ENCODE results near the gene SOX2.

Gene SOX2

DNA sequence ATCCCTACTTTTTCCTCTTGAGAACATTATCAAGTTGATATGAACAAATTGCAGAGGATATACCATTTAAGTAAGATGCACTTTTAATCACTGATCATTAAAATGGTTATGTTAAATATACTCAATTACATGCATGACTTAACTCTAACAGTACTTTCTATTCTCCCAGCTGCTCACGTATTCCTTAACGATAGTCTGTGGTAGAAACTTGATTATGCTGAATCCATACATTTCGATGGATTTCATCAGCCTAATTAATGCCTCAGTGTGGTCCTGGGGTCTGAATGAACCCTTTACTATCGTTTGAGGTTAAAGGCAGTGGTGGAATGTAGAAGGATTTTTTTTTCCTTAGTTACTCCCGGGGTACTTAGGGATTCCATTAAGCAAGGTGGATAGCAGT is 18.6 kb downstream of the SOX2 start:
- H3K4me3 ChIP-seq (ENCODE audit: low read depth, low read length), result no peak overlapping the region
- no peak for DNase-seq (ENCODE audit: low read depth)
- TF ChIP-seq, protein P1, sequence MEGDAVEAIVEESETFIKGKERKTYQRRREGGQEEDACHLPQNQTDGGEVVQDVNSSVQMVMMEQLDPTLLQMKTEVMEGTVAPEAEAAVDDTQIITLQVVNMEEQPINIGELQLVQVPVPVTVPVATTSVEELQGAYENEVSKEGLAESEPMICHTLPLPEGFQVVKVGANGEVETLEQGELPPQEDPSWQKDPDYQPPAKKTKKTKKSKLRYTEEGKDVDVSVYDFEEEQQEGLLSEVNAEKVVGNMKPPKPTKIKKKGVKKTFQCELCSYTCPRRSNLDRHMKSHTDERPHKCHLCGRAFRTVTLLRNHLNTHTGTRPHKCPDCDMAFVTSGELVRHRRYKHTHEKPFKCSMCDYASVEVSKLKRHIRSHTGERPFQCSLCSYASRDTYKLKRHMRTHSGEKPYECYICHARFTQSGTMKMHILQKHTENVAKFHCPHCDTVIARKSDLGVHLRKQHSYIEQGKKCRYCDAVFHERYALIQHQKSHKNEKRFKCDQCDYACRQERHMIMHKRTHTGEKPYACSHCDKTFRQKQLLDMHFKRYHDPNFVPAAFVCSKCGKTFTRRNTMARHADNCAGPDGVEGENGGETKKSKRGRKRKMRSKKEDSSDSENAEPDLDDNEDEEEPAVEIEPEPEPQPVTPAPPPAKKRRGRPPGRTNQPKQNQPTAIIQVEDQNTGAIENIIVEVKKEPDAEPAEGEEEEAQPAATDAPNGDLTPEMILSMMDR (conservative IDR thresholded peaks at IDR 0.05; ENCODE audit: low read depth, low read length), result no peak

DNA sequence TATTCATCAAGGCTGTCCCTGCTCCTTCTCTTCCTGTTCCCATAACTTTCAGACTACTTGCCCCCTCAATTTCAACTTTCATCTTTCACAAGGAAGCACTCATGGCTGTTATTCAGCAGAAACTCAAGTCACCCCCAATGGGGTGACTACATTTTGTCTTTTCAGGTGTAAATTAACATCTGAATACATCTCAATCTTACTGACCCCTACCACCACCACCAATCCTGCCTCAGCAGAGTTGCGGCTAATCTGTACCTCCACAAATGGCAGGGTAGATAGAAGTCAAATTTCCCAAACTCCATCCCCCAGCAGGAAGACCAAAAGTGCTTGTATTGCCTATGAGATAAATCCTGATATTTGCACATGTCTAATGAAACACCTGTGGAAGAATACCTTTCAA is 19.2 kb downstream of the SOX2 start:
- H3K4me3 ChIP-seq (ENCODE audit: low read depth, low read length), result no peak overlapping the region
- TF ChIP-seq, protein P1 (conservative IDR thresholded peaks at IDR 0.05; ENCODE audit: low read depth, low read length), result no peak
- no peak for DNase-seq (ENCODE audit: low read depth)

DNA sequence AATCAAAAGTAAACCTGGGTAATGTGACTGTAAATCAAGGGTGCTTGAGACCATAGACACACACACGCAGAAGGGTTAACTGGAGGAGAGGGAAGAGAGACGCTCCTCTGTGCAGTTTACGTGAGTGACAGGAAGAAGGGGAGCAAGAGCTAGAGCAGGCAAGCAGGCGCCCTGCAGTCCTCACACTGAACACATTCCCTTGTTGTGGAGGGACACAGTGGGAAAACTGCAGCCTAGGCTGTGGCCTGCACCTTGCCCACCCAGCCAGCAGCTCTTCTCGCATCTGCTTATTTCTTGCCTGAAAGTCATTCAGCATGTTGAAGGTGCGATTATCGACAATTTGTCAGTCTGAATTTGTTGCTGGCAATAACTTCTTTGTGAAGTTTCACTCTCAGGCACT is 24.2 kb downstream of the SOX2 start:
- H3K4me3 ChIP-seq (ENCODE audit: low read depth, low read length), result no peak overlapping the region
- DNase-seq (ENCODE audit: low read depth), result no peak
- TF ChIP-seq, protein P1 (conservative IDR thresholded peaks at IDR 0.05; ENCODE audit: low read depth, low read length), result no peak

DNA sequence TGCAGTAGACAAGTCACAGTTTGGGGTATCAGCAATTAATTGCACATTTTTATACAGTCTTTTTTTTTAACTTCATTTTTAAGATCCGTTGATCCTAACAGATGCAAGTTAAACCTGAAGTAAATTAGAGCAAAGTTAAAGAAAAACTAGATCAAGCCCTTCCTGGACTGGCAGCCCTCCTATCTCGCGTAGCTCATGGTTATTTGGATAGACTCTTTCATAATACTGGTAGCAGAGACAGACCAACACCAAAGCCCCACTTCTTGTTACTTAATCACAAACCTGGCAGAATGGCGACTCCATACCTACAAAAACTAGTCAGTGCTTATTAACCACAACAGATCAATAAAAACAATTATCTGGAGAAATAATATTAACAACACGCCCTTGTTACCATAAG is 26.8 kb downstream of the SOX2 start:
- TF ChIP-seq, protein P1 (conservative IDR thresholded peaks at IDR 0.05; ENCODE audit: low read depth, low read length), result no peak

DNA sequence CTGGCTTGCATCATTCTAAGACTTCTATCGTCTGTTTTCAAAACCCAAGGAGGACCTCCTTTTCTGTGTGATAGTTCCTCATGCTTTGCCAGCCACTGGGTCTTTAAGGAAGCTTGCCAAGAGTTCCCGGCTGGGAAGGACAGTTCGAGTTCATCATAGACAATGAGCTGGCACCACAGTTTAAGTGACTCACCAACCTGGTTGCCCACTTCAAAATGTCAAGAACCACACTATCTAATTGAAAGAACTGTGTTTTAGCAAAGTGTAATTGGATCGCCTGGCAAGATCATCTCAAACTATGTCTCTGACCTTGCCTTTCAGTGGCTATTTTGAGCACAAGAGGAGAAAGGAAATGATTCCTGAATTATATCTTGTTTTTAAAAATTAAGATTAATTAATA is 27.9 kb downstream of the SOX2 start:
- TF ChIP-seq, protein P1 (conservative IDR thresholded peaks at IDR 0.05; ENCODE audit: low read depth, low read length), result no peak
- no peak overlapping the region for H3K4me3 ChIP-seq (ENCODE audit: low read depth, low read length)
- DNase-seq (ENCODE audit: low read depth), result no peak

More for the DNA sequence above, 26.8 kb downstream of the SOX2 start:
- DNase-seq (ENCODE audit: low read depth), result no peak
- H3K4me3 ChIP-seq (ENCODE audit: low read depth, low read length), result no peak overlapping the region

DNA sequence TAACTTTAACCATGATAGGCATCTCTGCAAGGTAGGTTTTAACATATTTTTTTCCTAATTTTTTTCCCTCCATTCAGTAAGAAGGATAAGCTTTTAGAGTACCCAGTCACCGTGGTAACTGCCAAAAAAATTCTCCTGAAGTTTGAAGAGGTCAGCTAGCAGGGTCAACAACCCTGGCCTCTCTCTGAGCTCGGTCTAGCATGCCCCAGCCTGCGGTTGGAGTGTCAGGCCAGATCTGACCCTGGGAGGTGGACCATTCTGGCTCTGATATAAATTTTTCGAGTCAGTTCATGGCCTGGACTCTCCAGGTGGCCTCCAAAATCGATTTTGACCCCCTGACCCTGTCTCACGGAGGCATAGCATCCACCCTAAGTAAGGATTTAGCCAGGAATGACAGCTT is 29.7 kb downstream of the SOX2 start:
- DNase-seq (ENCODE audit: low read depth), result no peak
- no peak overlapping the region for H3K4me3 ChIP-seq (ENCODE audit: low read depth, low read length)
- TF ChIP-seq, protein P1 (conservative IDR thresholded peaks at IDR 0.05; ENCODE audit: low read depth, low read length), result no peak

DNA sequence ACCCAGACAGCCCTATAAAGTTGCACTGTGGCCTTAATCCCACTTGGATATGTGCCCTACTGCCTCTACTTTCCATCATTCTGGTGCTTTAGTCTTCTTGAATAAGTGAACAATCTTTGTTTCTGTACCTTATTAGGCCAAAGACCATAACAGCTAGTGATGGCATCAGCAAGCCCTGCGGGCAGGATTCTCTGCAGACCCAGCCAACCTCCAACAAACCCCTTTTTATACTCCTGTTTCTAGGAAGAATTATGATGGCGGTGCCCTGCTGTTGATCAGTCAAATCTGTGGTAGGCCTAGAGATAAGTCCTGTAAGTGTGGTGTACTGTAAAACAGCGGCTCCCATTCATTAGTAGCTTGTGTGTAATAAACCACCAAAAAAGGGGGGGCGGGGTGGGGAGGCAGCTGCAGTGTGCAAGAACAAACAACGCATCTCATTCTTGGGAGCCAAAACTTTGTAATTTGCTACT is 40.5 kb downstream of the SOX2 start:
- TF ChIP-seq, protein P1 (conservative IDR thresholded peaks at IDR 0.05; ENCODE audit: low read depth, low read length), result no peak
- no peak for DNase-seq (ENCODE audit: low read depth)
- H3K4me3 ChIP-seq (ENCODE audit: low read depth, low read length), result no peak overlapping the region

All from choroid plexus epithelial cell (primary cell).